Panc1 (cell line): ENCODE results near the gene CCDC9B.

Experiments used
- CTCF ChIP-seq: fragments of 450-650 bp; IDR thresholded peaks from 2 replicates; pipeline ENCODE4 v1.5.1; 2017; ENCODE audit warnings: mild to moderate bottlenecking
- POLR2AphosphoS5 ChIP-seq: IDR thresholded peaks from 2 replicates; pipeline ENCODE4 v1.6.1; 2012; ENCODE audit warnings: mild to moderate bottlenecking, low read depth, low read length, moderate library complexity
- REST ChIP-seq, 2 experiments: IDR thresholded peaks; 2 replicates each; pipeline ENCODE4 v1.6.1; 2011 to 2012; ENCODE audit warnings: low read depth in 2 of 2, control low read depth in 1 of 2, low read length in 1 of 2, mild to moderate bottlenecking in 1 of 2, moderate library complexity in 1 of 2; ENCODE audit not compliant: insufficient read depth in 1 of 2
- TCF7L2 ChIP-seq: IDR thresholded peaks from 2 replicates; pipeline ENCODE4 v1.6.1; 2011; ENCODE audit warnings: mild to moderate bottlenecking, low read depth, low read length, inconsistent platforms

GRCh38 chr15:40283615-40284300, 57.0 kb downstream of the CCDC9B start:
- no peak for TF ChIP-seq CTCF
- no peak for TF ChIP-seq POLR2AphosphoS5
- no peak for TF ChIP-seq REST (IDR thresholded peaks at IDR 0.05; ENCODE audit: insufficient read depth in 1 of 2, low read depth in 2 of 2, low read length in 1 of 2)
- no peak for TF ChIP-seq TCF7L2
